GM18511 (cell line): Measurements from ENCODE around the gene ARHGDIA.

Experiments
- ATAC-seq: cut with Tn5 transposase; IDR thresholded peaks from one replicate; pipeline ENCODE4 v1.9.1; 2021; ENCODE audit warnings: mild to moderate bottlenecking, moderate library complexity; ENCODE audit not compliant: unreplicated experiment

Gene ARHGDIA

DNA sequence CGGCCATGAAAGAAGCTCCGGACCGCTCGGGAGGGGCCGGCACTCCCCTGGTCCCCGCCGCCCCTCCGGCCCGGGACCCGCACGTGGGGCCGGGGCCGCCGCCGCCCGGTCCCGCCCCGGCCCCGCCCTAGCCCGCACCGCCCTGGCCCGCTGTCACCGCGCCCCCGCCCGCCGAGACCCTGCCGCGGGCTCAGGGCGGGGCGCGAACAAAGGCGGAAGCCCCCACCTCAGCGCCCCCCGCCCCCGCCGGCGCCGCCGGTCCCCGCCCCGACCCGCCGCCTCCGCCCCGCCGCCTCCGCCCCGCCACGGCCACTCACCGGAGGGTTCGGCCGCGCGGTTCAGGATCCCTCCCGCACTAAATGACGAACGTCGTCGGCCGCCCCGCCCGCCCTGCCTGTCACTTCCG is at the start of gene ARHGDIA:
TSS of gene ARHGDIA (minus strand) at position 357 of the 406 bp plus-strand sequence. CDS start 1,407 bp downstream, outside the sequence.
- peak; percentile 19 for ATAC-seq

DNA sequence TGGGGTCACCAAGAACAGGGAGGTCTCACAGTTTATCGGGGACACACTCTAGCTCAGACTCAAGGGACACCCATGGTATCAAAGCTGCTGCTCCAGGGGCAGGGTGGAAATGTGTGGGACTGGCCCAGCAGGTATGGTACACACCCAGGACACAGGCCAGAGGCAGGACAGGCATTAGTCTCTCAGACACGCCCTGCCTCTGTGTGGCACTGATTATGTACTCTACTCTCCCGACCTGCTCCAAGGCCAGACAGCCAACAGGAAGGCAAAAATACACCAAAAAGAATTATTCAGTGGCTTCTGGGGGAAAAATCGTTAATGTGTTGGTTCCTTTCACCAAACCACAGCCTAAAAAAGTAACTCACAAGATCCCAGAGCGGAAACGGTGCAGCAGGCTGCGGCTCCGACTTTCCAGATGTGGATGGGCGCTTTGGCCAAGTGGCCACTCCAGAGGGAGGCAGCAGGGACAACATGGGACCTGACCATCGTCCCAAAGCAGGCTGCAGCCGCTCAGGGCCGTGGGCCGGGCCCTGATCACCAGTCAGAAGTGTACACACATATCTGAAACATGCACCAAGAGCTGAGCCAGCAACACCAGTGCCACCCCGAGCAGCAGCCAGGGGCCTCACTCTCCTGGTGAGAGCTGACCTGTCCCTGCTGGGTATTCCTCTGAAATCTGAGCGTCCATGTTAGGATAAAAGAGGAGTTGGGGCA is 47.9 kb upstream of the ARHGDIA start:
- ATAC-seq, result no peak

DNA sequence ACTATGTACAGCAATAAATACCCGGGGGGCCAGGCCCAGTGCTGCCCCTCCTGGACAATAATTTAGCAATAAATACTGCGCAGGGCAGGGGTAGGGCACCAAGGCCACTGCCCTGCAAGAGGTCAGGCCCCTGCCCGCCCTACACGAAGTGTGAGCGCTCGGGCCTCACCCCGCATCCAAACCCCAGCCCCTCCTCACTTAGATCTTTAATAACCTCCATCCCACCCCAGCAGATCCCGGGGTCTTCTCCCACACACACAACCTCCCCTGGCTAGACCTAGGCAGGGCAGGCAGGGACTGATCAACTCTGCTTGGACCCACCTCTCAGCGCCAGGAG is 47.2 kb upstream of the ARHGDIA start:
- ATAC-seq, result peak; percentile 24

DNA sequence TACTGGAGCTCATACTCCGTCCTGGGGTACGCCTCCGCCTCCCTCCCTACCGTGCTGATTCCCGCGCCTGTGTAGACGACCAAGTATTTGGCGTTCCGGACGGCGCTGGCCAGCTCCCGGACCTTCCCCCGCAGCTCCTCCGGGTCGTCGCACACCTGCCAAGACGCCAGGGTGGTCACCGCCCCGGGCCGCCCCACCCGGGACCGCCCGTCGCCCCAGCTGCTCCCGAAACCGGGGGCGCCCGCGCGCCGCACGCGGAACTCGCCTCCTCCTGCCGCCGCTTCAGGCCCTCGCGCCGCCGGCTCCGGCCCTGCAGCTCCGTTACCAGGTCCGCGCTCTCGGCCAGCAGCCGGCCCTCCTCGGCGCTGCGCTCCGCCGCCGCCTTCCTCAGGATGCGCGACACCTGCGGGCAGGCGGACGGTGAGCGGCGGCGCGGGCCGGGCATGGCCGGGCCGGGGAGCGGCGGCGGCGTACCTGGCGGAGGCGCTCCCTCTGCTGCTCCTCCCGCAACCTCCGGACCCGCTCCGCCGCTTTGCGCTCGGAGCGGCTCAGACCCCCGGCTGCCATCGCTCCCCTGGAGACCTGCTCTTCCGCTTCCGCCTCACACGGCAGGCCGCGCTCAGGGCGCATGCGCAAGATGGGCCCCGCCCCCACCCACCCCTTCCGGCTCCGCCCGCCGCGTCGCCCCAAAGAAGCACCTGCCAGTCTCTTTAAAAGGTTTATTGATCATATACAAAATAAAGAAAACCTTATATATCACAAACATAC is 46.6 kb upstream of the ARHGDIA start, which contains the start of gene SIRT7:
TSS of gene SIRT7 (minus strand) at position 612 of the 768 bp plus-strand sequence. CDS start at position 567, 45 bp downstream.
- peak; percentile 77 for ATAC-seq

DNA sequence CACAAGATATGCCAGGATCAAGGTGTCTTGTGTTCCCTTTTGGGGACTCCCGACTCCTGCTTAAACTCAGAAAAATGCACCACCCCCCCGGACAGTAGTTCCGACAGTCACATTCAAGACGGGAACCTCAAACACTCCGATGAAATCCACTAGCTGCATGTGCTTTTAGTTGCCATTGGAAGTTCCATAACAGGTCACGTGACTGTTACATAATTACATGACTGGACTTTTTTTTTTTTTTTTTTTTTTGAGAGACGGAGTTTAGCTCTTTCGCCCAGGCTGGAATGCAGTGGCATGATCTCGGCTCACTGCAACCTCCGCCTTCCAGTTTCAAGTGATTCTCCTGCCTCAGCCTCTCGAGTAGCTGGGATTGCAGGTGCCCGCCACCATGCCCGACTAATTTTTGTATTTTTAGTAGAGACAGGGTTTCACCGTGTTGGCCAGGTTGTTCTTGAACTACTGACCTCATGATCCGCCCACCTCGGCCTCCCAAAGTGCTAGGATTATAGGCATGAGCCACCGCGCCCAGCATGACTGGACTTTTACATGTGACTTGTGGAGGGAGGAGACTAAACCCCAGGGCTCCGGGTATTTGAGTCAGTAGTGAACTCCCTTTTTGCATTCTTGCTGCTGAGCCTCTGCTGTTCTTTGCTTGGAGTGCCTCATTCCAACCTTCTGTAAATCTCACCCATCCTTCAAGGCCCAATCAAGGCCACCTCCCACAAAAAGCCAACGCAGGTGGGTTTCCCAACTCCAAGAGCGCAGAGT is 45.3 kb upstream of the ARHGDIA start:
- no peak for ATAC-seq

DNA sequence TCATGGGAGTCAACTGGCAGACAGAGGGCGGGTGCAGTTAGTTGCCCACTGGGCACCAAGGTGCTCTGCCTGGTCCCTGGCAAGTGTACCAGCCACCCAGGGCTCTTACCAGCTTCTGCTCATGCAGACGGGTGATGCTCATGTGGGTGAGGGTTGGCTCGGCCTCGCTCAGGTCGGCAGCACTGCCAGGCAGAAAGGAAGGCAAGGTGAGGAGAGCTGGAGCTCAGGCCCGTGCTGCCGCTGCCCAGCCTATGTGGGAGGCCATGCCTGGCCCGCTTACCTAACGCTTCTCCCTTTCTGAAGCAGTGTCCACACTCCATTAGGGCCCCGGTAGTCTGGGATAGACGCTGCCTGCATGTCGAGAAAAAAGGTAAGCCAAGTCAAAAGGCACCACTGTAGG is 44.2 kb upstream of the ARHGDIA start:
- ATAC-seq, result no peak

DNA sequence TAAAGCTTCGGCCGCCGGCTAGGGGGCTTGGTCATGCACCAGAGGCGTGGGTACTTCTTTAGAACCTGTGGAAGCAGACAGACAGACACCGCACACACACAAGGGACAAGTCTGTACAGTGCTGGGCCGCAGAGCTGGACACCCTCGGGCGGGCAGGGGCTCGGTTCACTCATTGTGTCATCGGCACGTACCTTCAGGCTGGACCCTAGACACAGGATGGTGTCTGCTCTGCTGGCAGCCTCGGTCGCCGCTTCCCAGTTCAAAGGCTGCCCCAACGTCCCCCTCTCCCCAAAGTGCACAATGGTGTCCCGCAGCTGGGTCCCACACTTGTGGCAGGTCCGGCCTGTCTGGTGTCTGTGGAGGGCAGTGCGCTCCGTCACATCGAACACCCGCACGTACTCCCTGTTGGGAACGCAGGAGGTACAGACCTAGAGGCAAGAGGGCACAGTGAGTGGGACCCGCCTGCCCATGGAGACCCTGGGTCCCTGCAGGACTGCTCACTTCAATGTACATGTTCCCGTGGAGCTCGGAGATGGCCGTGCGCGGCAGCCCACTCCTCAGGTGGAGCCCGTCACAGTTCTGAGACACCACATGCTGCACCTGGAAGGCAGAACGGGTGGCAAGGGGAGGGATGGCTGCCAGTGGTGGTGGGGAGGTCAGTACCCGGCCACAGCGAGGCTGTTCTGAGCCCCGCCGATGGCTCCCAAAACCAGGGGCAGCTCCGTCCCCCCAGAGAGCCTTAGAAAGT is 43.1 kb upstream of the ARHGDIA start:
- ATAC-seq, result no peak

DNA sequence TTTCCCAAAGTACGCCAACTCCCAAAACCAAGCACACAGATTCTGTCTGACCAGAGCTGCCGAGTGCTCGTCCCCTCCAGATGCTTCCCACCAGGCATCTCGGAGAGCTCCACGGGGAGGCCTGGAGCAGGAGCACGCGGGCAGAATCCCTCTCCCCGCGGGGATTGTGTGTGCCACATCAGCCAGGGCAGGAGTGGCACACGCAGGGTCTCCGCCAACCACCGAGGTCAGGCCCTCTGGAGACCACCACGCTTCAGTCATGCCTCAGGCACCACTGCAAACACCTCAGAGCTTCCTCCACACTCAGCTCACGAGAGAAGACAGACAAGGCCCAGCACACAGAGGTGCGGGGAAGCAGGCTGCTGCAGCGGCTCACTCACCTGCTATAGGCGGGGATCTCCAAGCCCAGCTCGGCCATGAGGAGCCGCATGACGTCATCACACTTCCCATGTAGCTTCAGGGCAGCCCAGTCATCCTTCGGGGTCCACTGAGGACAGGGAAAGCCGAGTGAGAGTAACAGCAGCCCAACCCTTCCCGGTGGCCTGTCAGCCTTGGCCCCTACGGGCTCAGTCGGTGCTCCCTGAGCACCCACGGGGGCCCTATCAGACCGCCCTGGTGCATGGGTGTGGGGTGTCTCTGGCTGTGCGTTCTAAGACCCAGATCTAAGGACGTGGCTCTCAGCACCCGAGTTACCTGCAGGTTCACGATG is 42.4 kb upstream of the ARHGDIA start:
- ATAC-seq, result no peak

DNA sequence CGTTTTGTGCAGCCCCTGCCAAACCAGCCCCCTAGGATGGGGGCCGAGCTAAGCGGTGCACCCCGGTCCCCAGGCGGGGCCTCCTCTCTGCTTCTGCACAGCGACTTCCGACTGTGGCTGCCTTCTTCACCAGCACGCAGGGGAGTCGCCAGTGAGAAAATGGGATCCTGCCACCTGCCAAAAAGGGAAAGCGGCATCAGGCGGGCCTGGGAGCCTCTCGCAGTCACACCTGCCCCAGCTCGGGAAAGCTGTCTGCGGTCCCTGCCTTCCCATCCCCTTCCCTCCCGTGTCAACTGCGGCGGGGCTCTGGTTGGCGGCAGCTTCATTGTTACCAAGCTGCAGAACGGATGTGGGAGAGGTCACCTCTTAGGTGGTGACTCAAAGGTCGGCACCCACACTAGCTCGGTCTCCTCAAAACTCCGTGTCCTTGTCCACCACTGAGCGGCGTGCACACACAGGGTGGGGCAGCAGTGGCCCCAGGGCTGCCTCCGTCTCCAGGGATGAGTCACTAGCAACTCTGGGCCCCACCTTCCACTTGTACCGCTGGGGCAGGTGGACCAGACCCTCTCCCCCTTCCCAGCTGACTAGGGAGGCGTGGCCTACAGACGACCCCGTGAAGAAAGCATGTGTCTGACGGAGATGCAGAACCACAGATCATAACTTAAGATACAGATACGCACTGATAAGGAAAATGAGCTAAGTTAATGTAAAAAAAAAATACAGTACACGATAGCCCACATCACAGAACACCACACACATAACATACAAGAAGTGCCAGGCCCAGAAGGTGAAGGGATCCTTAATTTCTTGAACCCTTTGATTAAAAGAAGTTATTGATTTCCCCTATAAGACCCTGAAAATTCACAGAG is 41.5 kb upstream of the ARHGDIA start:
- ATAC-seq, result no peak

DNA sequence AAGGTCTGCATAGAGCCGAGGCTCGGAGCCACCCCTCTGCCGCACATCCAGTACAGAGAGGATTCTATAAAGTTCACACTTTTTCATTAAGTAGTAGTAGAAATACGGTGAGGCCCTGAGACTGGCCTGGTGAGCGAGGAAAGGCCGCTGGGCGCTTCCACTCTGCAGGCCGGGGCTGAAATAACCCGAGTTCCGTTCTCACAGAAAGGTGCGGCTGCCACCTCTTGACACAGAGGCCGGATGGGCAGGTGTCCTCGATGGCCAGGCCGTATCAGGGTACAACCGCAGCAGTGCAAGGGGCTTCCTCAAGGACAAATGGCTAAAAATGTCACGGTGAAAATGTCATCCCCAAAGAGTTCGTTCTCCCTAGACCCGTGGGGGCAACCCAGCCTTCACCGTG is 40.8 kb upstream of the ARHGDIA start:
- ATAC-seq, result no peak

DNA sequence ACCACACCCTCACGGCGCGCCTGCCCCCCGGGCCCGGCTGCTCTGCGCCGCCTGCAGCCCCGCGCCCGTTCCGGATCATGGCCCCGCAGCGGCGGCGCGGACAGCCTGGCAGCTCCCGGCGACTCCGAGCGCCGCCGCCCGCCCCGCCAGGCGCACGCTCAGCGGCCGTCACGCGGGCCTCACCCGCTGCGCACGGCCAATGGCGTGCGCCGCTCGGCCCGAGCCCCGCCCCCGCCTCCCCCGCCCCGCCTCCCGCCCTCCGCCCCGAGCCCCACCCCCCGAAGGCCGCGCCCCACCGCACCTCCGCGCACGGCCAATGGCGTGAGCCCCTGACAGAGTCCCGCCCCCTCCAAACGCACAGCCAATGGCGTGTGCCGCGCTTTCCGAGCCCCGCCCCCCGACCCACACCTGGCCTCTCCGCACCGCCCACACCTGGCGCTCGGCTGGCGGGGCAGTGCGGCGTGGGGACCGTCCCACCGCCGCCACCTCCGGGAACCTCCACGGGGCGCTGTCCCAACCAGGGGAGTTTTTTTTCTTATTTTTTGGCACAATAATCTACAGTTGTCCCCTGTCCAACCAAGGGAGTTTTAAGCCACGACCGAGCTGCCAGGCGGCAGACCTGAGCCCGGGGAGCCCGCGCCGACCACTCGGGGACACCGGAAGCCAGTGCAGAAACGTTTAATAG is 40.3 kb upstream of the ARHGDIA start, which contains the start of gene PCYT2:
TSS of gene PCYT2 (minus strand) at position 123 of the 685 bp plus-strand sequence. CDS start at position 79, 44 bp downstream.
- peak; percentile 78 for ATAC-seq

DNA sequence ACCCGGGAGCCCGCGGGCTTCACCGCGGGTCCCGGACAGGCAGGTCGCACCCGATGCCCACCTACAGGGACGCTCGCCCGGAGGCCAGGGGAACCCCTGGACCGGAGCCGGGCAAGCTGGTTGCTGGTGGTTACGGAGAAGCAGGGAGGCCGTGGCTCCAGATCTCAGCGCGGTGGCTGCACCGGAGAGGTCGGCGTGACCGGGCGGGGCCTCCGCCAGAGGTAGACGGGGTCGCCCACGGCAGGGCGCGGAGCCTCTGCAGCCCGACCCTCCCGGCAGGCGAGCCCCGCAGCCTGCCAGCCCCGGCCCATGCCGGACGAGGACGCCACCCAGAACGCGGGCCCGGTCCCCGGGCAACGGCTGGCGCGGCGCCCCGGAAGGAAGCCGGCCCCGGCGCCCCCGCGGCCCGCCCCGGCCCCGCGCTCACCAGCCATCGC is 39.7 kb upstream of the ARHGDIA start:
- ATAC-seq, result peak; percentile 51

DNA sequence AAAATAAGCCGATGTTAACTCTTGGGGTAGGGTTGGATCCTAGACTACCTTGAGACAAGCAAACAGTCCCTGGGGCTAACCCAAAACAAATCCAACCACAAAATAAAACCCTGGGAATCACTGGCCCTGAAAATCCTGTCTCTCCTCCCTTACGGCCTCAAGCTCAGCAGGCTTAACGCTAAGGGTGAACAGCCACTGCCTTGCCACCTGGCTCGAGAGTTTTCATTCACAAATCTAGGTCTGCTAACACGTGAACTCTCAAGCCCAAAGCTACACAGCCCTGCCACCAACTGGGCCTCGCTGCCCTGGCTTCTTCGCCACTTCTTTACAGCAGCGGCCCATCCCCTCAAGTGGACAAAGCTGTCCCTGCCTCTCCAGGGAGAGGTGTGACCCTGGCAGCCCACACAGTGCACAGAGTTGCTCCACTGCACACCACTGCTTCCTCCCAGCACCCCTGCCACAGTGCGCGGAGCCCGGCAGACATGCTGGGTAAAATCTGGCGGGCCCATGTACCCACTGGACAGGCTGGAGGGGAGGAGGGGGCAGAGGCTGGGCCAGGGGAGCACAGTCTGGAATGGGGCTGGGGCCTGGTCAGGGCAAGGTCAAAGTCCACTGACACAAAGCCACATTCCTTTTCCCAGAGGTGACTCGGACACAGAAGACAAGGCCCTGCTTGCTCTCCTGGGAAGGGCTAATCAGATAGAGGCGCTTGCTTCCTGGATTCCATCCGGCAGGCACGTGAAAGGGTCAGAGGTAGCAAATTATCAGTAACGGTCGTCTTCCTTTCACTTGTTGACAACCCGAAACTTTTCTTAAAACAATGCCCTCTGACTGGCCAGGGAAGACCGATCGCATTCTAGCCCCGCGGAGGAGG is 39.1 kb upstream of the ARHGDIA start:
- ATAC-seq, result no peak

DNA sequence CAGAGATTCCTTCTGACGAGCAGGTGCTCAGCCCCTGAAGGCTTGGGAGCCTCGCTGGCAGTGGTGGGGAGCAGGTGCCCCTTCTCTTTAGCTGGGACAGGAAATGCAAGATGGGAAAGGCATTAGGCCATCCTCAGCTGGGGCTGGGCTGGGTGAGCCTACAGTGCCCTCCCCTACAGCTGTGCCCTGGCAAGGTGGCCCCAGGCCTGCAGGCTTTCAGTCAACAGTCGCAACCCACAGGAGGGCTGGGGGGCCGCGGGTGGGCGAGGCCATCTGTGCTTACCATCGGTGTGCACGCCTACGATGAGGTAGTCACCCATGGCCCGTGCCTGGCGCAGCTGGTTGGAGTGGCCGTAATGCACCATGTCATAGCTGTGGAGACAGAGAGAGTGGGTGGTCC is 38.1 kb upstream of the ARHGDIA start:
- no peak for ATAC-seq

DNA sequence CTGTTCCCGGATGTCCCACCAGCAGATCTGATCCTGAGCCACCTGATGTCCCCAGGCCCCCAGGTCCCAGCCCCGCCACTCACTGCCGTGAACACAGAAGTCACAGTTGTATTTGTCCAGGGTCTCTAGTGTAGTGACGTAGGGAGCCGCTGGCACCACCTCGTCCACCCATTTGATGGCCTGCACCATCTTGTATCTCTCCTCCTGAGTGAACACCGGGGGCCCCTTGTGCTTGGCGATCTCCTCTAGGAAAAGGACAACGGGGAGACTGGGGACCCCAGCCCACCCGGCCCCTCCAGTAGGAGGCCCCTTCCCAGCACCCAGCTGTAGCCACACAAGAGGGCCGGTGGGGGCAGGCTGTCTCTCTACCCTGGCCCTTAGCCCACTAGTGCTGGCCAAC is 37.7 kb upstream of the ARHGDIA start:
- ATAC-seq, result no peak

DNA sequence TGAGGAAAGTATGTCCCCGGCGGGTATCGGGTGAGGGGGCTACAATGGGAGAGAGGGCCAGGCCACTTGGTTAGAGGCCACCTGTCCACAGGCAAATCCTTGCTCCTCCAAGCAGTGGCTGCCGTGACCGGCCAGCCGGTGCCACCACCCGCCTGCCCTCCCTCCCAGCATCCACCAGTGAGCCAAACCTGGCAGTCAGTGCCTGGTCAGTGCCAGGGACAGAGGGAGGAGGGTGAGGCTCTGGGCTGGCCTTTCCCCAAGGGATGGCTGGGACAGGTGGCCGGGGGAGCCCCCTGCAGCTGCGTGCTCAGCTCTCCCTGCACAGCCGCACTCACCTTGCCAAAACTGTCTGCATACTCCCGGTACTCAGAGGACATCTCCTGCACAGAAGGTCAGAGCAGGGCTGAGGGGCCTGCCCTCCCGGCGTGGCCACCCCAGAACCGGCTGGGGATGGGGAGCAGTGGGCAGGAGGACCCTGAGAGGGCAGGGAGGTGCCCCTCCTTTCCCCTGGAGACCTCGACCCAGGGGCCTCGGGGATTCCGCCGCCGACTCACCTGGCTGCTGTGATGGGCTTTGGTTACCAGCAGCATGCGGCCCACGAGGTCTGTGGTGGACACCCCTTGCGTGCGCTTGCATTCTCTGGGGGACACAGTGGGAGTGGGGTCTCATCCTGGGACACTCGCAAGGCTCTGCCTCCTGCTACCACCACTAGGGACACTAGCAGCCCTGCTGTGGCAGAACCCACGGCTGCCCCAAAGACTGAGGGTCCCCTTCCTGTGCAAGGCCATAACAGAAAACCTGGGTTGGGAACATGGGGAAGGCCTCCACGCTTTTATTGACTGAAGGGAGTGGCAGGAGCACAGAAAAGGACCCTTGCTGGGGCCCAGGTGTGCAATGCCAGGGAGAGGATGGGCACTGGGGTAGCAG is 36.3 kb upstream of the ARHGDIA start:
- no peak for ATAC-seq
